ENCODE results near the gene ENTPD8. TPM values are rescaled to one million over a fixed set of nuclear protein-coding genes. Genes with fewer than 3 reads are reported as not detected.

Gene ENTPD8
- total RNA-seq, 2 experiments from 2014 or later, result not detected

GRCh38 chr9:137438591-137439157, 2.5 kb downstream of the ENTPD8 start:
- CTCF ChIA-PET, result no interaction called here
- POLR2A ChIA-PET, result interaction anchor here (0.9 kb wide), 1 partner anchor 23 kb away, joined by 3 read pairs; no protein-coding TSS in a partner anchor
- intact Hi-C loops (cut with micrococcal nuclease), result no loop called here
- TF ChIP-seq CTCF (IDR thresholded peaks at IDR 0.05), result no peak
- no peak for DNase-seq
- H3K36me3 Mint-ChIP-seq (ENCODE audit: low read depth), result no peaks in the 10 kb centered on the region
- peaks cover 2% of the 10 kb centered on the region for H3K4me1 Mint-ChIP-seq (ENCODE audit: low read depth)
- no peak overlapping the region for H3K4me3 Mint-ChIP-seq
- no peaks in the 10 kb centered on the region for H3K9me3 Mint-ChIP-seq
- no peak overlapping the region for H3K27ac Mint-ChIP-seq
- H3K27me3 Mint-ChIP-seq, result peaks cover 11% of the 10 kb centered on the region
- ATAC-seq, result no peak

GRCh38 chr9:137437691-137438590, 3.2 kb downstream of the ENTPD8 start:
- Mint-ChIP-seq H3K4me3 (no peak overlapping the region), H3K9me3 (no peaks in the 10 kb centered on the region), H3K27ac (no peak overlapping the region), H3K4me1 (ENCODE audit: low read depth) (peaks cover 2% of the 10 kb centered on the region), H3K27me3 (peaks cover 7% of the 10 kb centered on the region), H3K36me3 (ENCODE audit: low read depth) (no peaks in the 10 kb centered on the region)
- TF ChIP-seq CTCF (IDR thresholded peaks at IDR 0.05), result no peak
- intact Hi-C loops (cut with micrococcal nuclease), result no loop called here
- ATAC-seq (no peak), DNase-seq (no peak)
- POLR2A ChIA-PET, result no interaction called here
- CTCF ChIA-PET, result no interaction called here

DNA sequence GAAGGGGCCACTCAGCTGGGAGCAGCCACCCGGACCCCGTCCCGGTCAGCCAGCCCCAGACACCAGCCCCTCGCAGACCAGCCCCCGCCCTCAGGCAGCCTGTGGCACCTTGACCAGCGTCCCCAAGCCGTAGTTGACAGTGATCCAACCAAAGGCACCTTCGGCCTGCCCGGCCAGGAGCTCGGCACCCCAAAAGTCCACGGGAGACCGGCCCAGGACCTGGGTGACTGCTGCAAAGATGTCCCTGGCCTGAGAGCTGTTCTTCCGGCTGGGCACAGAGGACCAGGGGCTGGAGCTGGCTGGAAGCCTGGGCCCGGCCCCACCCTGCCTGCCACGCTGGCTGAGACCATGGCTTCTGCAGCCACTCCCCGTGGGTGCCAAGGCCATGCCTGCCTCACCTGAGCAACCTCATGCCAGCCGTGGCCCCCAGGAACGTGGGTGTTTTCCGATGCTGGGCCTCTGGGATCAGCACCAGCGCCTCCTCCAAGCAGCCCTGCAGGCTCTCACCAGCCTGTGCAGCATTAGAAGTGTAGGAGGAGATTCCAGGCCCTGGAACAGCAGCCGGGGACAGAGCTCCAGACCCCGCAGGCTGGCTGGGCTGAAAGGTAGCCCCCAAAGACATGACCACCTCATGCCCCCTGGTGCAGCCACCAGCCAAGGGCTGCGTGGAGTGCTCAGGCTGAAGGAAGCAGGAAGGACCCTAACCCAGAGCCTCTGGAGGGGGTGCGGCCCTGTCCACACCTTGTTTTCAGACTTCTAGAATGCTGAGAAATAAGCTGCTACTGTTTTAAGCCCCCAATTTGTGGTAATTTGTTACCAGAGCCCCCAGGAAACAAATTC, 4.2 kb downstream of the ENTPD8 start:
- ChIA-PET POLR2A (no interaction called here), CTCF (no interaction called here)
- H3K27me3 Mint-ChIP-seq, result peaks cover 2% of the 10 kb centered on the region
- no peak overlapping the region for H3K27ac Mint-ChIP-seq
- H3K9me3 Mint-ChIP-seq, result no peaks in the 10 kb centered on the region
- TF ChIP-seq CTCF (IDR thresholded peaks at IDR 0.05), result no peak
- ATAC-seq (no peak), DNase-seq (no peak)
- intact Hi-C loops (cut with micrococcal nuclease), result no loop called here
- no peaks in the 10 kb centered on the region for H3K36me3 Mint-ChIP-seq (ENCODE audit: low read depth)
- H3K4me3 Mint-ChIP-seq, result no peak overlapping the region
- peaks cover 2% of the 10 kb centered on the region for H3K4me1 Mint-ChIP-seq (ENCODE audit: low read depth)

DNA sequence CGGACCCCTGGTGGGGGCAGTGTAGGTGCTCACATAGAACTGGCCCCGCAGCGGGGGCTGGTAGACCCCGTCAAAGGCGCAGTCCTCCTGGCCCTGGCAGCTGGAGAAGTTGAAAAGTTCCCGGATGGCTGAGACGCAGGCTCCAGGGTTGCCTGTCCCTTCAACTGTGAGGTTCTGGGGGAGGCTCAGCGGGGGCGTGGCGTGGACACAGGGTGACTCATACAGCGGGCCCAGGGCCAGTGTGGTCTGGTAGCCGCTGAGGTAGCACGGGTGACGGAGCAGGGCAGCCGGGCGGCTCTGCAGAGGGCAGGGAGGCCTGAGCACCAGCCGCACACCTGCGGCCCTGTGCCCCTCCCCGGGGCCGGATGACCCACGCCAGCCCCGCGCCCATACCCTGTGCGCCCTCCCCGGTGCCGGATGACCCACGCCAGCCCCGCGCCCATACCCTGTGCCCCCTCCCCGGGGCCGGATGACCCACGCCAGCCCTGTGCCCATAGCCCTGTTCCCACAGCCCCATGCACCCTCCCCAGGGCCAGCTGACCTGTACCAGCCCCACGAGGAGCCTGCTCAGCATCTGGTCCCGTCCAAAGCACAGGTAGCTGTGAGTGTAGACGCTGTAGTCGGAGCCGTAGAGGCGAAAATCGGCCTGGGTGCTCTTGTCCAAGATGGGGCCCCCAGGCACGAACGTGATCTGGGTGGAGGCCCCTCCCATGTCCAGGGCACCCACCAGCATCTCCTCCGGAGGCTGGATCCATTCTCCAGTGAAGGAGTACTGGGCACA, 5.0 kb downstream of the ENTPD8 start:
- TF ChIP-seq CTCF (IDR thresholded peaks at IDR 0.05), result no peak
- CTCF ChIA-PET, result no interaction called here

More for the DNA sequence above, 5.0 kb downstream of the ENTPD8 start:
- Mint-ChIP-seq H3K27ac (no peak overlapping the region), H3K4me3 (no peak overlapping the region), H3K27me3 (no peaks in the 10 kb centered on the region), H3K36me3 (ENCODE audit: low read depth) (no peaks in the 10 kb centered on the region), H3K9me3 (no peaks in the 10 kb centered on the region), H3K4me1 (ENCODE audit: low read depth) (no peaks in the 10 kb centered on the region)
- DNase-seq (no peak), ATAC-seq (no peak)
- intact Hi-C loops (cut with micrococcal nuclease), result no loop called here
- POLR2A ChIA-PET, result no interaction called here
